Endothelial cell (in vitro differentiated cells): ENCODE measurements around the gene TSPAN33. TPM values are rescaled to one million over a fixed set of nuclear protein-coding genes. Genes with fewer than 3 reads are reported as not detected.
"Not testable (repeated sequence)": the region's sequence is repeated elsewhere in the genome, so short reads cannot be mapped to it uniquely, and the experiment has no call there.

Experiments
- DNase-seq: peaks from one replicate; pipeline ENCODE4 v3.0.0; 2021; ENCODE audit warnings: low spot score
- H3K27ac Mint-ChIP-seq: one replicate; pipeline ENCODE4 v1.8.0; 2021; ENCODE audit warnings: mixed read lengths, inconsistent platforms; ENCODE audit not compliant: unreplicated experiment
- H3K27me3 Mint-ChIP-seq: one replicate; pipeline ENCODE4 v1.8.0; 2021; ENCODE audit warnings: mild to moderate bottlenecking, moderate library complexity, mixed read lengths, inconsistent platforms; ENCODE audit not compliant: unreplicated experiment
- H3K36me3 Mint-ChIP-seq: one replicate; pipeline ENCODE4 v1.8.0; 2021; ENCODE audit warnings: mild to moderate bottlenecking, low read depth, mixed read lengths, inconsistent platforms; ENCODE audit not compliant: unreplicated experiment
- H3K4me1 Mint-ChIP-seq: one replicate; pipeline ENCODE4 v1.8.0; 2021; ENCODE audit warnings: mild to moderate bottlenecking, mixed read lengths, inconsistent platforms; ENCODE audit not compliant: unreplicated experiment
- H3K4me3 Mint-ChIP-seq: one replicate; pipeline ENCODE4 v1.8.0; 2021; ENCODE audit warnings: mild to moderate bottlenecking, mixed read lengths, inconsistent platforms; ENCODE audit not compliant: unreplicated experiment
- H3K9me3 Mint-ChIP-seq: one replicate; pipeline ENCODE4 v1.8.0; 2021; ENCODE audit warnings: mixed read lengths, inconsistent platforms; ENCODE audit not compliant: unreplicated experiment
- total RNA-seq: library from RNA; stranded (reverse); fragmentation: NEBNext Ultra II Directional; extraction: Animal tissue kit (Norgen Biotek cat#: 25700); gene quantifications from one replicate; pipeline ENCODE4 v1.2.1, GENCODE V29; 2021; ENCODE audit not compliant: unreplicated experiment
- TF ChIP-seq, protein P1 (sequence below): fragments of 200-600 bp; sonication (generic); IDR thresholded peaks from one replicate; pipeline ENCODE4 v1.5.0; 2021; ENCODE audit warnings: antibody characterized with exemption; ENCODE audit not compliant: unreplicated experiment

The TSPAN33 gene
- total RNA-seq, 1 donor from 2014 or later, result 1.8 TPM

DNA sequence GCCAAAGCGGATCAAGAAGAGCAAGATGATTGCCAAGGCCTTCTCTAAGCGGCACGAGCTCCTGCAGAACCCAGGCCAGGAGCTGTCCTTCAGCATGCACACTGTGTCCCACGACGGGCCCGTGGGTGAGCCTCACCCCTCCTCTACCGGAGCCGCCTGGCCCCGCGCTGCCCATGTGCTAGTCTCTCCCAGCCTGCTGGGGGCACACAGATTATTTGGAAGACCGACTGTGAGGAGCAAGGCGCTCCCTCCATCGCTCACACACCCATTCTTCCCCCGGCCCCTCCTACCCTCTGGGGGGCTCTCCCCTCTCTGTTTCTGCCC, 66.4 kb downstream of the TSPAN33 start:
- Mint-ChIP-seq H3K4me3 (no peak overlapping the region), H3K9me3 (no peaks in the 10 kb centered on the region), H3K4me1 (no peaks in the 10 kb centered on the region), H3K27ac (no peak overlapping the region), H3K27me3 (peaks cover 10% of the 10 kb centered on the region), H3K36me3 (peaks cover 19% of the 10 kb centered on the region)
- TF ChIP-seq, protein P1, sequence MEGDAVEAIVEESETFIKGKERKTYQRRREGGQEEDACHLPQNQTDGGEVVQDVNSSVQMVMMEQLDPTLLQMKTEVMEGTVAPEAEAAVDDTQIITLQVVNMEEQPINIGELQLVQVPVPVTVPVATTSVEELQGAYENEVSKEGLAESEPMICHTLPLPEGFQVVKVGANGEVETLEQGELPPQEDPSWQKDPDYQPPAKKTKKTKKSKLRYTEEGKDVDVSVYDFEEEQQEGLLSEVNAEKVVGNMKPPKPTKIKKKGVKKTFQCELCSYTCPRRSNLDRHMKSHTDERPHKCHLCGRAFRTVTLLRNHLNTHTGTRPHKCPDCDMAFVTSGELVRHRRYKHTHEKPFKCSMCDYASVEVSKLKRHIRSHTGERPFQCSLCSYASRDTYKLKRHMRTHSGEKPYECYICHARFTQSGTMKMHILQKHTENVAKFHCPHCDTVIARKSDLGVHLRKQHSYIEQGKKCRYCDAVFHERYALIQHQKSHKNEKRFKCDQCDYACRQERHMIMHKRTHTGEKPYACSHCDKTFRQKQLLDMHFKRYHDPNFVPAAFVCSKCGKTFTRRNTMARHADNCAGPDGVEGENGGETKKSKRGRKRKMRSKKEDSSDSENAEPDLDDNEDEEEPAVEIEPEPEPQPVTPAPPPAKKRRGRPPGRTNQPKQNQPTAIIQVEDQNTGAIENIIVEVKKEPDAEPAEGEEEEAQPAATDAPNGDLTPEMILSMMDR, result no peak
- no peak for DNase-seq

DNA sequence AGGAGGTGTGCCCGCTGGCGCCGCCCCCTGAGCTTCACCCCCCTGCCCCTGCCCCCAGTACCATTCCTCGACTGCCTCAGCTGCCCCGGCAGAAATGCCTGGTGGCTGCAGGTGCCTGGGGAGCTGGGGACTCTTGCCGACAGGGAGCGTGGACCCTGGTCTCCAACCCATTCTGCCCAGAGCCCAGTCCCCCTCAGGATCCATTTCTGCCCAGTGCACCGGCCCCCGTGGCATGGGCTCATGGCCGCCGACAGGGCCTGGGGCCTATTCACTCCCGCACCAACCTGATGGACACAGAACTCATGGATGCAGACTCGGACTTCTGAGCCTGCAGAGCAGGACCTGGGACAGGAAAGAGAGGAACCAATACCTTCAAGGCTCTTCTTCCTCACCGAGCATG, 67.6 kb downstream of the TSPAN33 start:
- Mint-ChIP-seq H3K36me3 (peaks cover 24% of the 10 kb centered on the region), H3K27me3 (peaks cover 11% of the 10 kb centered on the region), H3K27ac (no peak overlapping the region), H3K9me3 (no peaks in the 10 kb centered on the region), H3K4me1 (no peaks in the 10 kb centered on the region), H3K4me3 (no peak overlapping the region)
- DNase-seq, result no peak
- TF ChIP-seq, protein P1, result no peak

GRCh38 chr7:129212596-129212995, 68.1 kb downstream of the TSPAN33 start:
- TF ChIP-seq, protein P1, result no peak
- H3K4me3 Mint-ChIP-seq, result no peak overlapping the region
- no peak for DNase-seq
- H3K36me3 Mint-ChIP-seq, result peaks cover 22% of the 10 kb centered on the region
- H3K4me1 Mint-ChIP-seq, result no peaks in the 10 kb centered on the region
- H3K27ac Mint-ChIP-seq, result no peak overlapping the region
- peaks cover 12% of the 10 kb centered on the region for H3K27me3 Mint-ChIP-seq
- H3K9me3 Mint-ChIP-seq, result no peaks in the 10 kb centered on the region

DNA sequence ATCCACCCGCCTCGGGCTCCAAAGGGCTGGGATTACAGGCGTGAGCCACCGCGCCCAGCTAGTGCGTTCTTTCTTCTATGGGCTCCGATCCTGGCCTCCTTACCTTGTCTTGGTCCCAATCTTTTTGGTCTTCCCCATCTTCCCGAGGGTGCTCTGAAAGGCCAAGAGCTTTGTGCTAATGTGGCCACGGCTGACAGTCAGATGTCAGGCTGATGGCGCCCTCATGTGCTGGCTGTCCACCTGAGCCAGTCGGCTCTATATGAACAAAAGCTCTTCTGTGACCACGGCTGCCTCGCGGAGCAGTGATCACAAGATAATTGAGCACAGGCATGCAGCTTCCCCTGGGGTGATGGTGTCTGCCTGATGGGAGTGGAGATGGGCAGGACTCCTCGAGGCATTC, 69.3 kb downstream of the TSPAN33 start:
- no peak for DNase-seq
- Mint-ChIP-seq H3K36me3 (peaks cover 26% of the 10 kb centered on the region), H3K4me3 (no peak overlapping the region), H3K27me3 (peaks cover 12% of the 10 kb centered on the region), H3K9me3 (no peaks in the 10 kb centered on the region), H3K27ac (no peak overlapping the region), H3K4me1 (peaks cover 4% of the 10 kb centered on the region)
- TF ChIP-seq, protein P1, result no peak

GRCh38 chr7:129215691-129216090, 71.2 kb downstream of the TSPAN33 start:
- H3K36me3 Mint-ChIP-seq, result peaks cover 21% of the 10 kb centered on the region
- H3K9me3 Mint-ChIP-seq, DNase-seq, H3K27ac Mint-ChIP-seq, H3K4me3 Mint-ChIP-seq, H3K27me3 Mint-ChIP-seq, H3K4me1 Mint-ChIP-seq: not testable (repeated sequence)

- H3K4me1 Mint-ChIP-seq, DNase-seq, H3K4me3 Mint-ChIP-seq, H3K27me3 Mint-ChIP-seq, H3K27ac Mint-ChIP-seq, H3K9me3 Mint-ChIP-seq: not testable (repeated sequence)
- peaks cover 20% of the 10 kb centered on the region for H3K36me3 Mint-ChIP-seq
Observed at GRCh38 chr7:129216101-129216715, 71.7 kb downstream of the TSPAN33 start.

- not testable (repeated sequence) for H3K27ac Mint-ChIP-seq, H3K9me3 Mint-ChIP-seq, DNase-seq, H3K4me1 Mint-ChIP-seq, H3K27me3 Mint-ChIP-seq
- peak overlapping the region; percentile 17 for H3K4me3 Mint-ChIP-seq
- peaks cover 18% of the 10 kb centered on the region for H3K36me3 Mint-ChIP-seq
Observed at GRCh38 chr7:129216821-129217416, 72.4 kb downstream of the TSPAN33 start.
